DND-41 (cell line): ENCODE results near the gene SIX6.

Experiments used
- EZH2 ChIP-seq: IDR thresholded peaks from 3 replicates; pipeline ENCODE4 v1.6.1; 2012; ENCODE audit warnings: borderline replicate concordance, low read depth, mild to moderate bottlenecking, moderate library complexity, low read length, inconsistent platforms; ENCODE audit not compliant: severe bottlenecking
- TF ChIP-seq, protein P1 (sequence below): IDR thresholded peaks from 2 replicates; pipeline ENCODE4 v1.5.1; 2012; ENCODE audit warnings: borderline replicate concordance, low read length, moderate library complexity, mild to moderate bottlenecking; ENCODE audit not compliant: poor library complexity, severe bottlenecking; ENCODE audit errors: extremely low read depth

DNA sequence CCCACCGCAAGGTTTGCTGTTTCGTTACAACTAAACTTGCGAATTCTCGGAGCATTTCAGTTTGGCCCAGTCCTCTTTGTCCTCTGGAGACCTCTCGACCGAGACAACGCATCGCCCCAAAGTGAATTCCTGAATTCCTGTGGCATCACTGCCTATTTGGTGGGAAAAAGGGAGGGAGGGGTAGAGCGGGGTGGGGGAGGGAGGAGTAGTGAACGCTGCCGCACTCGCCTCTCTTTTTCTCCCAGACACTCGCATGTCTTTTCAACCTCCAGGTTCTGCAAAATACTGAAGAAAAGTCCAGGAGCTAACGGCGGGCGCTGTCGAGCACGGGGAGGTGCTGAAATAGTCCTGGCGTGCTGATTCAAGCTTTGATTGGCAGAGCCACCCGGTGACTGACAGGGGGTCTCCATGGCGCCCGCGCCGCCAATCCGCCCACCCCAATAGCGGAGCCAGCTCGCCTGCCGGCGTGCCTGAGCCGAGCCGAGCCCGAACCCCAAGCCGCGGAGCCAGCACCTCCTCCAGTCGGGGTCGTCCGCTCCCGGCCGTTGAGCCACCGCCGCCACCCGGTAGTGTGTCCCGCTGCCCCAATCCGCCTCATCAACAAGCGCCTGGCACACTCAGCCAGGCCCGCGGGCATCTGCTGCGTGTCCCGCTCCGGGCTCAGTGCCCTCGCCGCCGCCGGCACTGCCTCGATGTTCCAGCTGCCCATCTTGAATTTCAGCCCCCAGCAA, at the start of gene SIX6:
- TF ChIP-seq, protein P1, sequence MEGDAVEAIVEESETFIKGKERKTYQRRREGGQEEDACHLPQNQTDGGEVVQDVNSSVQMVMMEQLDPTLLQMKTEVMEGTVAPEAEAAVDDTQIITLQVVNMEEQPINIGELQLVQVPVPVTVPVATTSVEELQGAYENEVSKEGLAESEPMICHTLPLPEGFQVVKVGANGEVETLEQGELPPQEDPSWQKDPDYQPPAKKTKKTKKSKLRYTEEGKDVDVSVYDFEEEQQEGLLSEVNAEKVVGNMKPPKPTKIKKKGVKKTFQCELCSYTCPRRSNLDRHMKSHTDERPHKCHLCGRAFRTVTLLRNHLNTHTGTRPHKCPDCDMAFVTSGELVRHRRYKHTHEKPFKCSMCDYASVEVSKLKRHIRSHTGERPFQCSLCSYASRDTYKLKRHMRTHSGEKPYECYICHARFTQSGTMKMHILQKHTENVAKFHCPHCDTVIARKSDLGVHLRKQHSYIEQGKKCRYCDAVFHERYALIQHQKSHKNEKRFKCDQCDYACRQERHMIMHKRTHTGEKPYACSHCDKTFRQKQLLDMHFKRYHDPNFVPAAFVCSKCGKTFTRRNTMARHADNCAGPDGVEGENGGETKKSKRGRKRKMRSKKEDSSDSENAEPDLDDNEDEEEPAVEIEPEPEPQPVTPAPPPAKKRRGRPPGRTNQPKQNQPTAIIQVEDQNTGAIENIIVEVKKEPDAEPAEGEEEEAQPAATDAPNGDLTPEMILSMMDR, result no peak
- TF ChIP-seq EZH2, result no peak
